ENCODE results near the gene KRT14. TPM values are rescaled to one million over a fixed set of nuclear protein-coding genes. Genes with fewer than 3 reads are reported as not detected.

The KRT14 gene
- total and polyA plus RNA-seq, 2 of the 4 experiments (the other 2 are of a cell fraction), result not detected

DNA sequence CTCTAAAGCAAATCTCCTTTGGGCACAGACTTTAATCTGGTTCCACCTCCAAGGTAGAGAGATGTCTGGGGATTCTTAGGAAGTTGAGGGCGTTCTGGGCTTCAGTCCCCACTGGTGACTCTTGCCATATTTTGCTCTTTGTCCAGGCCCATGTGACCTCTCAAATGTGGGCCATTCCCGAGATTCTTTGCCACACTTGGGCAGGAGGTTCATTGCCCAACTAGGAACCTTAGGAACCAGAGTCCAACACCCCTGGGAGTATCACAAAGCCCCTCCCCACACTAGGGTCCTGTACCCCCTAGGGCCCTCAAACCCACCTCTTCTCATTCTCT, 6.5 kb downstream of the KRT14 start:
- no peaks in the 10 kb centered on the region for H3K4me1 ChIP-seq (ENCODE audit: control insufficient read depth, insufficient read depth, low read length)
- ChIA-PET POLR2A (ENCODE audit: unreplicated experiment) (no interaction called here), CTCF (no interaction called here)
- DNase-seq (no peak), ATAC-seq (ENCODE audit: low read depth) (no peak)
- intact Hi-C loops (cut with micrococcal nuclease), result no loop called here
- H2BK20ac ChIP-seq (ENCODE audit: low read depth, low read length), result no peak overlapping the region
- H4K20me1 ChIP-seq (ENCODE audit: insufficient read depth, low read length), result no peaks in the 10 kb centered on the region
- no peak overlapping the region for H2BK15ac ChIP-seq (ENCODE audit: low read depth, low read length)
- no peak overlapping the region for H3K4me3 ChIP-seq (ENCODE audit: insufficient read depth, low read depth, low read length)
- H2AK5ac ChIP-seq (ENCODE audit: low read depth, low read length), result no peak overlapping the region
- BruUV-seq (replicated peaks), result no TSS peak
- no peak overlapping the region for H2BK5ac ChIP-seq (ENCODE audit: low read depth, low read length, poor library complexity, severe bottlenecking)
- dilution Hi-C loops (cut with HindIII; ENCODE audit: low sequenced_read_pairs, unreplicated experiment), result no loop called here
- H4K8ac ChIP-seq (ENCODE audit: low read depth in 2 of 2, low read length in 2 of 2), result no peak overlapping the region
- no peak overlapping the region for H4K5ac ChIP-seq (ENCODE audit: low read depth, low read length)
- H3K4me2 ChIP-seq (ENCODE audit: low read depth, low read length), result no peak overlapping the region
- H3K14ac ChIP-seq (replicated peaks; ENCODE audit: low read depth, low read length), result no peak overlapping the region
- no CpG with 5 or more reads among the region's 2 CpGs for WGBS, 2 experiments (ENCODE audit: extremely low coverage in 2 of 2, insufficient read length in 1 of 2)
- TF ChIP-seq BHLHE40 (IDR thresholded peaks at IDR 0.05; ENCODE audit: low read depth, low read length) (no peak), RFX5 (IDR thresholded peaks at IDR 0.05; ENCODE audit: low read depth, low read length) (no peak), RCOR1 (IDR thresholded peaks at IDR 0.05; ENCODE audit: insufficient replicate concordance, low read length) (no peak), RAD21 (IDR thresholded peaks at IDR 0.05; ENCODE audit: low read length) (no peak), FOS (IDR thresholded peaks at IDR 0.05; ENCODE audit: low read depth, low read length) (no peak), POLR2A (IDR thresholded peaks at IDR 0.05; ENCODE audit: low read depth, low read length) (no peak)
- H2AFZ ChIP-seq (replicated peaks; ENCODE audit: low read length, poor library complexity), result no peak overlapping the region
- no peak overlapping the region for H3K4ac ChIP-seq (ENCODE audit: low read depth, low read length)
- H3K23ac ChIP-seq (ENCODE audit: low read depth, low read length), result no peak overlapping the region
- H3K79me1 ChIP-seq (ENCODE audit: low read depth in 1 of 2, low read length in 2 of 2), result no peaks in the 10 kb centered on the region
- no peak overlapping the region for H2AK9ac ChIP-seq (replicated peaks; ENCODE audit: low read depth, low read length, poor library complexity)
- no peaks in the 10 kb centered on the region for H3K9me3 ChIP-seq (ENCODE audit: control insufficient read depth, insufficient read depth, low read length)
- H3K27ac ChIP-seq (ENCODE audit: insufficient read depth, low read length), result no peak overlapping the region
- H3K36me3 ChIP-seq (ENCODE audit: control insufficient read depth, insufficient read depth, low read length), result no peaks in the 10 kb centered on the region
- H4K91ac ChIP-seq (ENCODE audit: insufficient read depth, low read depth, low read length), result no peak overlapping the region
- no peak overlapping the region; the same call in 1 of the 2 replicates for H3K56ac ChIP-seq (ENCODE audit: extremely low read depth, insufficient read depth, low read length)
- H2BK120ac ChIP-seq (ENCODE audit: low read depth, low read length), result no peak overlapping the region
- no peaks in the 10 kb centered on the region for H3K9me1 ChIP-seq (ENCODE audit: insufficient read depth, low read length)
- in situ Hi-C loops (cut with MboI; ENCODE audit: low sequenced_read_pairs), result no loop called here
- no peak overlapping the region for H3K18ac ChIP-seq (ENCODE audit: low read depth, low read length)
- peaks cover 43% of the 10 kb centered on the region for H3K27me3 ChIP-seq (ENCODE audit: control insufficient read depth, insufficient read depth, low read length)
- no peak overlapping the region for H3K9ac ChIP-seq (ENCODE audit: low read depth, low read length)

Measured in IMR-90 (cell line).